ENCODE results near the gene SH2D4B. TPM values are rescaled to one million over a fixed set of nuclear protein-coding genes. Genes with fewer than 3 reads are reported as not detected.
"Not testable (repeated sequence)": the region's sequence is repeated elsewhere in the genome, so short reads cannot be mapped to it uniquely, and the experiment has no call there.

The SH2D4B gene
- total RNA-seq, 1 donor: not detected

DNA sequence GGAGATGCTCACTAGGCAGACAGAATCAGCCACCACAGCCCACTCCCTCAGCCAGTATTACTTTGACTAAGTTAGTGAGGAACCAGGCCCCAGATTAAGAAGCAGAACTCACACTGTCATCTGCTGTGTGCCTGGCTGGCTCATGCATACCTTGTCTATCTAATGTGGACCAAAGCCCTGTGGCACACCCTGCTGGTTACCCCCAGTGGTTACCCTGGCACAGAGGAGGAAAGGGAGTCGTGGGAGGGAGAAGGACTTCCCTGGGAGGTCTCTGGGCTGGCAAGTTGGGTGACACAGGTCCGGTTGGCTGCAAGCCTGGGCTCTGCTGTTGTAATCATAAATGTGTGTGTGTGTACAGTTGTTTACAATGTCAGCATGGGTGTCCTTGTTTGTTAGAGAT lies 7.5 kb upstream of the SH2D4B start:
- H3K4me3 ChIP-seq (ENCODE audit: low read depth, low read length): no peak overlapping the region
- TF ChIP-seq, protein P1, sequence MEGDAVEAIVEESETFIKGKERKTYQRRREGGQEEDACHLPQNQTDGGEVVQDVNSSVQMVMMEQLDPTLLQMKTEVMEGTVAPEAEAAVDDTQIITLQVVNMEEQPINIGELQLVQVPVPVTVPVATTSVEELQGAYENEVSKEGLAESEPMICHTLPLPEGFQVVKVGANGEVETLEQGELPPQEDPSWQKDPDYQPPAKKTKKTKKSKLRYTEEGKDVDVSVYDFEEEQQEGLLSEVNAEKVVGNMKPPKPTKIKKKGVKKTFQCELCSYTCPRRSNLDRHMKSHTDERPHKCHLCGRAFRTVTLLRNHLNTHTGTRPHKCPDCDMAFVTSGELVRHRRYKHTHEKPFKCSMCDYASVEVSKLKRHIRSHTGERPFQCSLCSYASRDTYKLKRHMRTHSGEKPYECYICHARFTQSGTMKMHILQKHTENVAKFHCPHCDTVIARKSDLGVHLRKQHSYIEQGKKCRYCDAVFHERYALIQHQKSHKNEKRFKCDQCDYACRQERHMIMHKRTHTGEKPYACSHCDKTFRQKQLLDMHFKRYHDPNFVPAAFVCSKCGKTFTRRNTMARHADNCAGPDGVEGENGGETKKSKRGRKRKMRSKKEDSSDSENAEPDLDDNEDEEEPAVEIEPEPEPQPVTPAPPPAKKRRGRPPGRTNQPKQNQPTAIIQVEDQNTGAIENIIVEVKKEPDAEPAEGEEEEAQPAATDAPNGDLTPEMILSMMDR (IDR thresholded peaks at IDR 0.05; ENCODE audit: insufficient read depth, low read length): peak; percentile 33
- DNase-seq (ENCODE audit: low read depth): peak; percentile 8

DNA sequence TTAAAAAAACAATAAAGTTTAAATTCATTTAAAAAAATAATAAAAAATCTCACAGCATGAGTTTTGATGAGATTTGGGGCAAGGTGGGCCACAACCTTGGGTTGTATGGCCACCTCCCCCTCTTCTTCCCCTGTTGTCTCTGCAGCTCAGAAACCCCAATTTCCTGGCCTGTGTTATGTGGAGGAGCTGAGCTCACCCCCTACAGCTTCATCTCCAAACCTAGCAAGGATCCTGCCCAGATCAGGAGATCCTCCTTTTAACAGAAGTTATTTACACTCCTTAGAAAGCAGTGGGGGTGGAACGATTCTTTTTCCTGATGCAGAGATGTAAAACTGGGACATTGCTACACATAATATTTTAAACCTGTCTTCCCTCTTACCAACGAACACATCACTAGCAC lies 6.9 kb upstream of the SH2D4B start:
- DNase-seq (ENCODE audit: low read depth): no peak
- TF ChIP-seq, protein P1 (IDR thresholded peaks at IDR 0.05; ENCODE audit: insufficient read depth, low read length): no peak
- H3K4me3 ChIP-seq (ENCODE audit: low read depth, low read length): no peak overlapping the region

DNA sequence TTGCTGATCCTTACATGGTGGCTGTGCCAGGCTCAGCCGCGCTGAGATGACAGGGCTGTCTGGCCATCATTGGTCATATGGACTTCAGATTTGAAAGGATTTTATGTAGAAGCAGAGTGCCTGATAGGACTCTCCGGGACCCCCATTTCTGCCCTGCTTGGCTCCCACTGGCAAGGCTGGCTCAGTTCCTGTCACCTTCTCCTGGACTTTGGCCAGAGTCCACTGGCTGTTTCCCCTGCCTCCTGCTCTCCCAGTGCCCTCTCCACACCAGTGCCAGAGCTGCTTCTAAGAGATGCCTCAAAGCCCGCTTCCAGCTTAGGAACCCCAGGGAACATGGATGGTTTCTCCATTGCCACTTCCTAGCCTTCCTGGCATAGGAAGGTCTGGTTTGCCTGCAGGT lies 5.1 kb upstream of the SH2D4B start:
- no peak overlapping the region for H3K4me3 ChIP-seq (ENCODE audit: low read depth, low read length)
- DNase-seq (ENCODE audit: low read depth): no peak
- TF ChIP-seq, protein P1 (IDR thresholded peaks at IDR 0.05; ENCODE audit: insufficient read depth, low read length): no peak

DNA sequence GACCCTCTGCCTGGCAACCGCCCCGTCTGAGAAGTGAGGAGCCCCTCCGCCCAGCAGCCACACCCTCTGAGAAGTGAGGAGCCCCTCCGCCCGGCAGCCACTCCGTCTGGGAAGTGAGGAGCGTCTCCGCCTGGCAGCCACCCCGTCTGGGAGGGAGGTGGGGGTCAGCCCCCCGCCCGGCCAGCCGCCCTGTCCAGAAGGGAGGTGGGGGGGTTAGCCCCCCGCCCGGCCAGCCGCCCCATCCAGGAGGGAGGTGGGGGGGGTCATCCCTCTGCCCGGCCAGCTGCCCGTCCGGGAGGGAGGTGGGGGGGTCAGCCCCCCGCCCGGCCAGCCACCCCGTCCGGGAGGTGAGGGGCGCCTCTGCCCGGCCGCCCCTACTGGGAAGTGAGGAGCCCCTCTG lies 3.6 kb upstream of the SH2D4B start:
- not testable (repeated sequence) for DNase-seq (ENCODE audit: low read depth); H3K4me3 ChIP-seq (ENCODE audit: low read depth, low read length)

DNA sequence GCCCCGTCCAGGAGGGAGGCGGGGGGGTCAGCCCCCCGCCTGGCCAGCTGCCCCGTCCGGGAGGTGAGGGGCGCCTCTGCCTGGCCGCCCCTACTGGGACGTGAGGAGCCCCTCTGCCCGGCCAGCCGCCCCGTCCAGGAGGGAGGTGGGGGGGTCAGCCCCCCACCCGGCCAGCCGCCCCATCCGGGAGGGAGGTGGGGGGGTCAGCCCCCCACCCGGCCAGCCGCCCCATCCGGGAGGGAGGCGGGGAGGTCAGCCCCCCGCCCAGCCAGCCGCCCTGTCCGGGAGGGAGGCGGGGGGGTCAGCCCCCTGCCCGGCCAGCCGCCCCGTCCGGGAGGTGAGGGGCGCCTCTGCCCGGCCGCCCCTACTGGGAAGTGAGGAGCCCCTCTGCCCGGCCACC lies 3.1 kb upstream of the SH2D4B start:
- not testable (repeated sequence) for DNase-seq (ENCODE audit: low read depth); H3K4me3 ChIP-seq (ENCODE audit: low read depth, low read length)

DNA sequence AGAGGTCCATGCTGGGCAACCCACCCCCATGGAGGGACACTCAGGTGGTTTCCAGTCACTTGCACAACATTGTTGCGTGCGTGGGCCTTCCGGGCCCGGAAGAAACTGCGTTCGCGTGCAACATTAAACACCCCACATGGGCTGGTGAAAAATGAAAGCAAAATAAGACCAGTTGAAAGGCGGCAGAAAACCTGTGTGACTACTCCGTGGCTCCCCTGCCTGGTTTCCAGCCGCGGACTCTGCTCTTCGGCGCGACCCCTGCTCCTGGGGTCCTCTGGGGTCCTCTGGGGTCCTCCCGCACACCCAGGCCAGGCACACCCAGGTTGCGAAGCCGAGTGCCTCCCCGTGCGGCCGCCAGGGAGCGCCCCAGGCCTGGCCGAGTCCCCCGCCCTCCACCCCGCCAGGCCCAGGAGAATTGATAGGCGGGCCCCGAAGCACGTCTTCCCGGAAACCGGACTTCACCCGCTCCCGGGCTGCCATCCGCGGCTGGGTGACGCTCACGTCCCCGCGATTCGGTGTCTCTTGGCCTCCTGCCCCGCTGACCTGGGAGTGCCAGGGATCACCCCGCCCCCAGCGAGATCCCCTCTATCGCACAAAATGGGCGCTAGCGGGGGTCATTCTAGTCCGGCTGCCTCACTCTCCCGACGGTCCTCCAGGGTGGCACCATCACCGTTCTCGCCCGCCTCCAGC lies 1.9 kb upstream of the SH2D4B start:
- peak; percentile 5 for DNase-seq (ENCODE audit: low read depth)
- TF ChIP-seq, protein P1 (IDR thresholded peaks at IDR 0.05; ENCODE audit: insufficient read depth, low read length): peak; percentile 41
- H3K4me3 ChIP-seq (ENCODE audit: low read depth, low read length): peak overlapping the region; percentile 41

DNA sequence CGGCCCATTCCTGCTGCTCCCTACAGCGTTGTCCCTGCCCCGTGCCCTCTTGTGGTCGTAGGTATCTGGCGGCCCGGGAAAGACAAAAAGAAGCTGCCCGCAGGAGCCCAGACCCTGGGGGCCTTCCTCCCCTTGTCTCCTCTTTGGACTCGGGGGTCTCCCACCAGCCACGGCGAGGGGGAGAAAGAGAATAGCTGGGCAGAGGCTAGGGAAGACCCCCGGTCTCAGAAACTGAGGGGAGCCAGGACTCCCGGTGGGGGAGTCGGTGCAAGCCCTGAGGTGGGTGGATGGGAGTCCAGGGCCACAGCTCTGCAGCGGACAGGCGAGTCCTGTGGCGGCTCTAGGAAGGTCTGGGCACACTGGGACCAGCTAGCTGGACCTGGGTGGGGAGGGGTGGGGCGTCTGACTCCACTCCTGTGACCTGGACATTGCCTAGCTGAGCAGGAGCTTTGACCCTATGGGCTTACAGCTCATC lies 1.3 kb upstream of the SH2D4B start:
- H3K4me3 ChIP-seq (ENCODE audit: low read depth, low read length): no peak overlapping the region
- no peak for DNase-seq (ENCODE audit: low read depth)

More for the DNA sequence above, 1.3 kb upstream of the SH2D4B start:
- TF ChIP-seq, protein P1 (IDR thresholded peaks at IDR 0.05; ENCODE audit: insufficient read depth, low read length): no peak

All from fibroblast of the aortic adventitia (primary cell).